HG03064 (cell line): Measurements from ENCODE around the gene MYO10.
"Not testable (repeated sequence)": the region's sequence is repeated elsewhere in the genome, so short reads cannot be mapped to it uniquely, and the experiment has no call there.

Experiments
- ATAC-seq: cut with Tn5 transposase; IDR thresholded peaks from one replicate; pipeline ENCODE4 v1.9.1; 2021; ENCODE audit warnings: low read depth; ENCODE audit not compliant: unreplicated experiment

MYO10 gene

GRCh38 chr5:16831326-16831725 lies 104.8 kb downstream of the MYO10 start:
- not testable (repeated sequence) for ATAC-seq

DNA sequence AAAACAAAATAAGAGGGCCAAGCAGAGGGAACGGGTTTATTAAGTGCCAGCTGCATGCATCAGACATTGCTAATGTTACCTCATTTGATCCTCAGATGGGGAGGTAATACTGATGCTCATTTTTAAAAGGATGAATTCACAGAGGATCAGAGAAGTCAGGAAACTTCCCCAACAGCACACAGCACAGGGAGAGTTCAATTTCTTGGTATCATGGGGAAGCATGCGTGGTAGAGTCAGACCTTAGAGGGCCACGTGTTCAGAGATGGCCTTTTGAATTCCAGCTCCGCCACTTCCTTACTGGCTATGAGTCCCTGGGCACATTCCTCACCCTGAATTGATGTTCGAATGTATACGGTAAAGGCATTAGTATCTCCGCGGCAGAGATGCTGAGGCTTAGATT lies 108.3 kb downstream of the MYO10 start:
- no peak for ATAC-seq

DNA sequence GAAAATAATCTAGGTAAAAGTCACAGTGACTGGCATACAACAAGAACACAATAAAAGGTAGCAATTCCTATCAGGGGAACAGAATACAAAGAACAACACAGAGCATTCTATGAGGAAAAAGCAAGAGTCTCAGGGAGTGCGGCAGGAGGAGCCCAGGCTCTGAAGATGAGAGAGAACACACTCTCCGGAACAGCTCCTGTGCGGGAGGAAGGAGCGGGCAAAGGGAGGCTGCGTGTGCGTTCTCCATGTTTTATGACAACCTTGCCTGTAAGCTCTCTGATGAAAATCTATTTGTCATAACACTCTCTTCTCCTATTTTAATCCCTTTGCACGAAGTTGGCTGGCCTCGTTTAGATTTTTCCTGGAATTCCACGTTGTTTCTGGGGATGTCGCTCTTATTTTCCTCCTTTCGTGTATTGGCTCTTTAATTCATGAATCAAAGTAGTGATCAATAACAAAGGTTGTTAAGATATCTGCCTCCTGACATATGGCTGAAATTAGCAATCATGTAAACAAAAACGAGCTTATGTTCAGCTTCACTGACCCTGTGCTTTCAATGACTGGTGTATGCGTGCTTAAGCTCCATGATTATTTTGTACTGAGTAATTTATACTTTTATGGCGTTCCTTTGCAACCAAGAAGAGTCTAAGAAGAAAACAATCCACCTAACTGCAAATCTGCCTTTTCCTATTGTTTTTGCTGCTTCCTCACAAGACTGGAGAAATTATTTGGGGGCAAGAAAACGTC lies 109.5 kb downstream of the MYO10 start:
- no peak for ATAC-seq

DNA sequence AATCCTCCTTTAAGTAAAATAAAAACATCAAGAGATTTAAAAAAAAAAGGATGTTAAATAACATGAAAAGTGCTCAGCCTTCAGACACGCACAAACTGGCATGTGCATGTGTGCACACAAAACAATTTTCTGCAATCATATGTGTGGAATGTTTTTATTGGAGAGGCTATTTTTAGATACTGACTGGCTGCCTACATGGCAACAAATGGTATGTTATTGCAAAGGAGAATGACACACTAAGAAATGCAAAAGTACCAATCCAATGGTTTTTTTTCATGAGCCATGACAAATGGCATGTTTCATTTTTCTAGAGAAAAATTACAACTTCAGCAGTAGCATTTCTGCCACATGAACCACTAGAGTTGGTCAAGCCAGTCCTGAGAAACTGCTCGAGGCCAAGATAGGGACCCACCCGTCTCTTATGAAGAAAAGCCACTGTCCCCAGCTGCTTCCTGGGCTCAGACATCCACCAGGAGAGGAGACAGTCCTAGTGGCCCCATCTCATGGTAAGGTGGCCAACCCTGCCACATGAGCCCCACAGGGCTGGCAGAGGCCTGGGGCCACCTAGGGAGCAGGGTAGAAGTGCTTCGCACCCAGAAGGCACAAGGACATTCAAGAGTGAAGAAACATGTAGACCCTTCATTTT lies 116.4 kb downstream of the MYO10 start:
- no peak for ATAC-seq

DNA sequence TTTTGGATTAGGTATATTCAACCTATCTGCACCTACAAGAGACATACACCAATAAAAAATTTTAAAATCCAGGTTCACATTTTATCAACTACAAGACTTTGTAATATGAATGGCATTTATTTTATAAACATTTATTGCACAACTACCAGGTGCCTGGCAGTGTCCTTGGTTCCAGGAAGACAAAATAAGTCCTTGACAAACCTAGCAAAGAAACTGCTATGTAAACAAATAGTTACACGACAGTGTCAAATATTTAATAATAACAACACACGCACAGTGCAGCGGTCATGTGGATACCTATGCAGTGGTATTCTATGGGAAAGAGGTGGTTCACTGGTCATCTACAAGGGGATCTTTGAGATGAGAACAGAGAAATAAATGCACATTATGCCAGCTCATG lies 120.7 kb downstream of the MYO10 start:
- no peak for ATAC-seq

GRCh38 chr5:16812911-16813310 lies 123.2 kb downstream of the MYO10 start:
- ATAC-seq = no peak

- no peak for ATAC-seq
Observed at GRCh38 chr5:16812448-16812847, 123.6 kb downstream of the MYO10 start.

- ATAC-seq = no peak
Observed at GRCh38 chr5:16810208-16810854, 125.8 kb downstream of the MYO10 start.

- no peak for ATAC-seq
Observed at GRCh38 chr5:16809395-16810207, 126.5 kb downstream of the MYO10 start.

DNA sequence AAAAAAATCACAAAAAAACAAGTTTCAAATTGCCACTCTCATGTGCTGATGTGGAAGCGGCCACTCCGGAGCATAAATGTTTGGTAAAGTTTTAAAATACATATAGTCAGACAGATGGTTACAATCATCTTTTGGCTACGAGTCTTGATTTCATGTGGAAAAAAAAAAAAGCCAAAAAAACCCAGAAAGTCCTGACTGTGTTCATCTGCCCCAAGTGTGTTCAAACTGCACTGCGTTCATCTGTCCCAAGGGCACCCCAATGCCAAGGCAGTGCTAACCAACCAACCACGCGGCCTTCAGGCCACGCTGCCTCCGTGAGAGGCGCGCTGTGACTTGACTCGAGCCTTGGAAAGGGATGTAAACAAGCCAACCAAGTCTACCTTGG lies 127.1 kb downstream of the MYO10 start:
- ATAC-seq = no peak

DNA sequence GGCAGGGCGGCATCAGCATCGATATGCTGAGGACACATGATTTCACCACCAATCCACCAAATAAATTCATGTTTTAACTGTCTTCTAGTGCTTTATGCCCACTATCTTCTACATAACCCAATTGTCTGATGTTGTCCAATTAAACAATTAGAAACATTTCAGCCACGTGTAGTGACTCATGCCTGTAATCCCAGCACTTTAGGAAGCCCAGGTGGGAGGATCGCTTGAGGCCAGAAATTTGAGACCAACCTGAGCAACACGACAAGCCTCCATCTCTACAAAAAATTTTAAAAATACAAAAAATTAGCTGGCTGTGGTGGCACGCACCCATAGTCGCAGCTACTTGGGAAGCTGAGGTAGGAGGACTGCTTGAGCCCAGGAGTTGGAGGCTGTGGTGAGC lies 128.1 kb downstream of the MYO10 start:
- ATAC-seq = no peak

DNA sequence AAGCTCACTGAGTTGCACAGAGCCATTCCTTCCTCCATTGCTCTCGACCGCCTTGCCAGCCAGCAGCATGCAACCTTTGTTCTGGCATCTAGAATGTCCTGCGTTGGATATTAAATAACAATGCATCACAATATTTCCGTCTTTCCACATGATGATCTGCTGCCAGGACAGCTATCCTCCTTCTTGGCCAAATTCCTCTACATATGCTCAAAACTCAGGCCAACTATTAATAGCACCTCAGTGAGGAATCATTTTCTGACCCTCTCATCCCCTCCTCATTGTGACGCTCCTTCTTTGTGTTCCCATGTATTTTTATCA lies 128.6 kb downstream of the MYO10 start:
- ATAC-seq = no peak

DNA sequence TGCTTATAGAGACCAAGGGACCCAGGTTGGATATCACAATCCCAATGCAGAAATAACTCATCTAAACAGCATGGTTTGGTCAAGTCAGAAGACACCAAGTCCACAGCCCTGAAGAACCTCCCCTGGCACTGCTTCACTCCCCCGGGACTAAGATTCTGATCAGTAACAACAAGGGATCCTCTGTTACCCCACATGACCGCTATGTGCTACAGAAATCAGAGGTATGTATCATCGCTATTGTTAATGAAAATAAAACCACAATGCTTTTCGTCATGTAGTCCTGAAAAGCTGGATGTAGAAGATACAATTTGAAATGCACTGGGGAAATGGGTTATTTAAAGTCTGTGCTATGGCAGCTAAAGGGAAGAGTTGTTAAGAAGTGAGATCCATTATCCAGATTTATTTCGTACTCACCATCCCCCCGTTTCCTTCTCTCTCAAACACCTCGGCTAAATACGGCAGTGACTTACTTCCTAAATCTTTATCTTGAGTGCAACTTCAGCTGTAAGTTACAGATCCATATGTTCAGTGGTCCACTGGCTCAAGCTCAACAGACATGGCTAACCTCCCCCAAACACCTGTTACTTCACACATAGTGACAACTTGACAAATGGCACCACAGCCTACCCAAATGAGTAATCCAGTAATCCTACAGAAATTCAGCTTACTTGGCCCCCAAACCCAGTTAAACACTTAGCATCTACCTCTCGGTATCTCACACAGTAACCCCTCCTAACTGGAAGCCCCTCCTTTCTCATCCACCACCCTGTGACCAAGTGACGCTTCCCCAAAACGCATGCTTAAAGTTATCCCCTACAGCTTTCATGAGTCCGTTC lies 129.2 kb downstream of the MYO10 start:
- no peak for ATAC-seq

GRCh38 chr5:16805486-16805885 lies 130.6 kb downstream of the MYO10 start:
- no peak for ATAC-seq

DNA sequence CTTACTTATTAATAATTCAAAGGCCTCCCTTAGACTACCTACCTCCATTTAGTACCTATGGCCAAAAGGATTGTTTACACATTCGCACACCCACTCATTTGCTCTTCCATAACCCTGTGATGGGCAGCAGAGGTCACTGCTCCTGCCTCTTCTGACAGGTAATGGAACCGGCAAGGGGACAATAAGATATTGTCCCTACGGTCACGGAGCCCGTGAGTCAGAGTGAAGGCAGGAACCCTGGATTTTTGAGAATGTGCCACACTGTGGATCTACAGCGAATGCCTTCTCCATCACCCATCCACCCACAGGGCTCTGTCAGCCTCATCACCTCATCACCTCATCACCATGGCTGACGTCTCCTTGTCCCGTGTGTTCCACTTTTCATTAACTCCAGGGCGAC lies 132.3 kb downstream of the MYO10 start:
- no peak for ATAC-seq

DNA sequence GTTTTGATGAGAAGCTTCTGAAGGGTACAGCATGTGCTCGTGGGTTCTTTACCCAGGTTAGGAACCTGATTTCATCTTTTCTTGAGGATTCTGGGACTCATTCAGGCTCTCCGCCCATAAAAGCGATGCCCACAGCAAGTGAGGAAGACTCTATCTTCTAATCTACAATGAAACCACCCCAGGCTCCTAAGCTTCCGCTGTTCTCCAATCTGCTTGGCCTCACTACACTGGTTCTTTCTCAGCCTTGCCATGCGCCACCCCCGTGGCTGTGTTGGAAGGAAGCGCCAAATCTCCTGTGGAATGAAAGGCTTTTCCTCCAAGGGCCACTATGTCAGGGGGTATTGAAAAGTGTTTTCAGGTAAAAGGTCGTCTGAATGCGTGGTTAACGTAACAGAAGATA lies 135.6 kb downstream of the MYO10 start:
- no peak for ATAC-seq

- ATAC-seq = no peak
Observed at GRCh38 chr5:16799796-16800195, 136.3 kb downstream of the MYO10 start.

GRCh38 chr5:16797951-16798350 lies 138.1 kb downstream of the MYO10 start:
- no peak for ATAC-seq

DNA sequence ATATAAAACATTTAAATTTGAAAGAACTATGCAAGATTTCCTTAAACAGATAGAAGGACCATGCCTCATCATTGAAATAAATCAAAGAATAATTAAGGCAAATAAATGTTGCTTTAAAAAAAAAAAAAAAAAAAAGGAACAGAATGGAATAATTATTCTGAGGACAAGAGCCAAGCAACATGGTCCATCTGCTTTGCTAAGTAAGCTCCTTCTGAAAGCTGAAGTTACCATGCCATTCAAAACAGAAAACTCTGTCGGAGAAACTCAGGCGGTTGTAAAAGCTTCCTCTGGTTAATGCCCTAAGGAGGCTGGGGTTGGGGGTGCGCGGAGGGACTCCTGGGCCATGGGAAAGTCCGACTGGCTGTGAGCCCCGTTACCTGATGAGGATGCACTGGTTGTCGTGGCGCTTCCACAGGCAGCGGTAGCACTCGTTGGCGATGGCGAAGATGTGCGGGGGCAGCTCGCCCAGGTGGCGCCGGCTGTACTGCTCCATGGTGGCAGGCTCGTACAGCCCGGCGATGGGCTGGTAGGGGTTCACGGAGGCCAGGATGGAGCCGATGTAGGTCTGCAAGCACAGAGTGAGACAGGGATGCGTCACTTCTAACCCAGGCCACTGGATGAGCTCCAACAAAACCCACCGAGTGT lies 141.7 kb downstream of the MYO10 start:
- ATAC-seq = no peak
